Keratinocyte (primary cell): ENCODE results near the gene FOXK2. TPM values are rescaled to one million over a fixed set of nuclear protein-coding genes. Genes with fewer than 3 reads are reported as not detected.

Experiments used
- DNase-seq: peaks from one replicate; pipeline ENCODE4 v3.0.0-alpha.2; 2011; ENCODE audit warnings: low read depth, missing footprints, low spot score
- FAIRE-seq: peaks from 2 replicates; lab custom pipeline; 2011; peaks lifted over from hg19 to GRCh38; lab: Jason Lieb, UNC
- H2AFZ ChIP-seq: 2 replicates; pipeline ENCODE4 v1.6.0; 2012; ENCODE audit warnings: low read length, control low read depth, inconsistent platforms; ENCODE audit not compliant: control insufficient read depth
- H3K27ac ChIP-seq: 2 replicates; pipeline ENCODE4 v1.5.1; 2011; ENCODE audit warnings: low read length; ENCODE audit not compliant: control insufficient read depth, insufficient read depth
- H3K27me3 ChIP-seq: 3 replicates; pipeline ENCODE4 v1.6.0; 2011; ENCODE audit warnings: low read length; ENCODE audit not compliant: control insufficient read depth, insufficient read depth; ENCODE audit errors: extremely low read depth
- H3K36me3 ChIP-seq, 2 experiments: 2 replicates in 1 of 2; 3 replicates in 1 of 2; pipeline ENCODE4 v1.5.1; 2011; ENCODE audit warnings: low read length in 2 of 2, mild to moderate bottlenecking in 1 of 2; ENCODE audit not compliant: control insufficient read depth in 2 of 2, insufficient read depth in 2 of 2; ENCODE audit errors: extremely low read depth in 1 of 2
- H3K4me1 ChIP-seq: 3 replicates; pipeline ENCODE4 v1.5.1; 2011; ENCODE audit warnings: low read length; ENCODE audit not compliant: control insufficient read depth, insufficient read depth; ENCODE audit errors: extremely low read depth
- H3K4me2 ChIP-seq: 3 replicates; pipeline ENCODE4 v1.6.0; 2011; ENCODE audit warnings: low read depth, low read length; ENCODE audit not compliant: control insufficient read depth, insufficient read depth; ENCODE audit errors: extremely low read depth
- H3K4me3 ChIP-seq, 3 experiments: fragments of 200-600 bp in 1 of 3; sonication (generic) in 1 of 3; 2 replicates in 2 of 3; 3 replicates in 1 of 3; pipeline ENCODE4 v1.5.1; 2011 to 2016; ENCODE audit warnings: low read length in 3 of 3, mild to moderate bottlenecking in 3 of 3, control low read depth in 2 of 3, inconsistent platforms in 1 of 3, low read depth in 1 of 3, mixed read lengths in 1 of 3, mixed run types in 1 of 3, moderate library complexity in 1 of 3; ENCODE audit not compliant: control insufficient read depth in 2 of 3, insufficient read depth in 2 of 3; ENCODE audit errors: extremely low read depth in 1 of 3
- H3K79me2 ChIP-seq: 2 replicates; pipeline ENCODE4 v1.6.0; 2012; ENCODE audit warnings: low read length; ENCODE audit not compliant: control insufficient read depth, insufficient read depth
- H3K9ac ChIP-seq: 3 replicates; pipeline ENCODE4 v1.6.0; 2011; ENCODE audit warnings: low read length; ENCODE audit not compliant: control insufficient read depth, insufficient read depth; ENCODE audit errors: extremely low read depth
- H3K9me1 ChIP-seq: 3 replicates; pipeline ENCODE4 v1.6.0; 2011; ENCODE audit warnings: low read length; ENCODE audit not compliant: control insufficient read depth, insufficient read depth; ENCODE audit errors: extremely low read depth
- H3K9me3 ChIP-seq: 2 replicates; pipeline ENCODE4 v1.5.1; 2012; ENCODE audit warnings: low read depth, low read length; ENCODE audit not compliant: control insufficient read depth
- H4K20me1 ChIP-seq: 3 replicates; pipeline ENCODE4 v1.6.0; 2011; ENCODE audit warnings: low read length; ENCODE audit not compliant: control insufficient read depth, insufficient read depth; ENCODE audit errors: extremely low read depth
- EZH2 ChIP-seq: IDR thresholded peaks from one replicate; pipeline ENCODE4 v1.6.1; 2012; ENCODE audit warnings: inconsistent platforms, mild to moderate bottlenecking, low read length, moderate library complexity
- dilution Hi-C: fragments of 300-500 bp; cut with MboI; formaldehyde crosslinking; loops from one replicate; pipeline ENCODE4 v1.7.0; 2020; ENCODE audit warnings: low sequenced_read_pairs; ENCODE audit not compliant: extremely low pct_ligation_motif_present
- polyA plus RNA-seq, 5 experiments: library from polyadenylated mRNA; depleted of rRNA in 3 of 5; stranded (reverse) in 3 of 5; stranded (forward) in 1 of 5; unstranded in 1 of 5; fragments of >200 nt; gene quantifications; 1 replicate in 1 of 5; 2 replicates in 3 of 5; 3 replicates in 1 of 5; pipeline versions ENCODE4 v1.2.1 to v1.2.3, GENCODE V29; 2011 to 2012; ENCODE audit warnings: missing spikeins in 2 of 5, low read depth in 1 of 5, low replicate concordance in 1 of 5
- TF ChIP-seq, protein P1 (sequence below), 3 experiments: IDR thresholded peaks in 1 of 3; conservative IDR thresholded peaks in 1 of 3; optimal IDR thresholded peaks in 1 of 3; 2 replicates in 2 of 3; 3 replicates in 1 of 3; pipeline versions ENCODE3 to v1.5.1; 2011; ENCODE audit warnings: low read length in 3 of 3, mild to moderate bottlenecking in 3 of 3, moderate library complexity in 2 of 3, control low read depth in 1 of 3, inconsistent platforms in 1 of 3; ENCODE audit not compliant: insufficient read depth in 2 of 3; ENCODE audit errors: extremely low read depth in 1 of 3

The FOXK2 gene
- polyA plus RNA-seq, 1 donor (not counting 4 experiments of a cell fraction or from before 2014, with no cell fraction given) = 43.9 TPM

DNA sequence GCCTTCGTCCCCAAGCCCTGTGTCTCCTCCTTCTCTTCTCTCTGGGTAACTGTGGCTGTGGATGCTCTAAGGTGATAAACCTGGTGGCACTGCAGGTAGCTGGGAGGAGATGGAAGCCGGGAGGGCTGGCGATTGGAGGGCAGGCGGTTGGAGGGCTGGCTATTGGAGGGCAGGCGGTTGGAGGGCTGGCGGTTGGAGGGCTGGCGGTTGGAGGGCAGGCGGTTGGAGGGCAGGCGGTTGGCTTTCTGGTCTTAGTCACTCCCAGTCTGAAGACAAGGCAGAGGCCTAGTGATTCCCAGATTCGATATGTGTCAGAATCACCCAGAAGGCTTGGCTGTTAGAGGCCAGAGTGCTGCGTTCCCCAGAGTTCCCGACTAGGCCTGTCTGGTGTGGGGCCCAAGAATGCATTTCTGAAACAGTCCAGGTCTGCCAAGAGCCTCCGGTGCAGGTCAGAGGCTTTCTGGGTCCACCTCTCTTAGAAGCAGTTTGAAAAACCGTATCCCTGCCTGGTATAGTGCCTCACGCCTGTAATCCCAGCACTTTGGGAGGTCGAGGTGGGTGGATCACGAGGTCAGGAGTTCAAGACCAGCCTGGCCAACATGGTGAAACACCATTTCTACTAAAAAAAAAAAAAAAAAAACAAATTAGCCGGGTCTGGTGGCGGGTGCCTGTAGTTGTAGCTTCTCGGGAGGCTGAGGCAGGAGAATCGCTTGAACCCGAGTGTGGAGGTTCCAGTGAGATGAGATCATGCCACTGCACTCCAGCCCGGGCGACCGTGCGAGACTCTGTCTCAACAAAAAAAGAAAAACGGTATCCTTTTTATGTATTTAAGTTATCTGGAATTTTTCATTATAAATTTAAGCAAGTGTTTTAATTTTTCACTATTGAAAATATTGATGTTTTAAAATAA is 69.0 kb downstream of the FOXK2 start:
- Histone ChIP-seq H3K9me1 (peaks cover 4% of the 10 kb centered on the region), H3K79me2 (peaks cover 7% of the 10 kb centered on the region), H2AFZ (no peak overlapping the region), H3K9ac (no peak overlapping the region), H3K4me3 (no peak overlapping the region), H3K4me2 (no peak overlapping the region), H4K20me1 (peaks cover 4% of the 10 kb centered on the region), H3K36me3 (peaks cover 27 to 45% of the 10 kb centered on the region in 2 experiments), H3K27ac (no peak overlapping the region), H3K27me3 (no peaks in the 10 kb centered on the region), H3K4me1 (peaks cover 12% of the 10 kb centered on the region), H3K9me3 (no peaks in the 10 kb centered on the region)
- dilution Hi-C loops = no loop called here
- TF ChIP-seq, protein P1, sequence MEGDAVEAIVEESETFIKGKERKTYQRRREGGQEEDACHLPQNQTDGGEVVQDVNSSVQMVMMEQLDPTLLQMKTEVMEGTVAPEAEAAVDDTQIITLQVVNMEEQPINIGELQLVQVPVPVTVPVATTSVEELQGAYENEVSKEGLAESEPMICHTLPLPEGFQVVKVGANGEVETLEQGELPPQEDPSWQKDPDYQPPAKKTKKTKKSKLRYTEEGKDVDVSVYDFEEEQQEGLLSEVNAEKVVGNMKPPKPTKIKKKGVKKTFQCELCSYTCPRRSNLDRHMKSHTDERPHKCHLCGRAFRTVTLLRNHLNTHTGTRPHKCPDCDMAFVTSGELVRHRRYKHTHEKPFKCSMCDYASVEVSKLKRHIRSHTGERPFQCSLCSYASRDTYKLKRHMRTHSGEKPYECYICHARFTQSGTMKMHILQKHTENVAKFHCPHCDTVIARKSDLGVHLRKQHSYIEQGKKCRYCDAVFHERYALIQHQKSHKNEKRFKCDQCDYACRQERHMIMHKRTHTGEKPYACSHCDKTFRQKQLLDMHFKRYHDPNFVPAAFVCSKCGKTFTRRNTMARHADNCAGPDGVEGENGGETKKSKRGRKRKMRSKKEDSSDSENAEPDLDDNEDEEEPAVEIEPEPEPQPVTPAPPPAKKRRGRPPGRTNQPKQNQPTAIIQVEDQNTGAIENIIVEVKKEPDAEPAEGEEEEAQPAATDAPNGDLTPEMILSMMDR (optimal IDR thresholded peaks at IDR 0.05 in 1 of 3, IDR thresholded peaks at IDR 0.05 in 1 of 3, conservative IDR thresholded peaks at IDR 0.05 in 1 of 3; ENCODE audit: extremely low read depth in 1 of 3, insufficient read depth in 2 of 3, low read length in 3 of 3) = no peak
- TF ChIP-seq EZH2 = no peak
- DNase-seq (no peak), FAIRE-seq (no peak)

DNA sequence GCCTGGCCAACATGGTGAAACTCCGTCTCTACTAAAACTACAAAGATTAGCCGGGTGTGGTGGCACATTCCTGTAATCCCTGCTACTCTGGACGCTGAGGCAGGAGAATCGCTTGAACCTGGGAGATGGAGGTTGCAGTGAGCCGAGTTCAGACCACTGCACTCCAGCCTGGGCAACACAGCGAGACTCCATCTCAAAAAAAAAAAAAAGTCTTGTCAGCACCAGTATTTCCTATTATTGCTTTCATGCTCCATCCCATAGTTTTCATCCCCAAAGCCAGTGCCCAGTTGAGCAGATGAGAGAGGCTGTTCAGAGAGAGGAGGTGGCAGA is 70.3 kb downstream of the FOXK2 start:
- H3K4me1 ChIP-seq = peaks cover 16% of the 10 kb centered on the region
- TF ChIP-seq, protein P1 (optimal IDR thresholded peaks at IDR 0.05 in 1 of 3, IDR thresholded peaks at IDR 0.05 in 1 of 3, conservative IDR thresholded peaks at IDR 0.05 in 1 of 3; ENCODE audit: extremely low read depth in 1 of 3, insufficient read depth in 2 of 3, low read length in 3 of 3) = no peak
- no peak for TF ChIP-seq EZH2
- FAIRE-seq (no peak), DNase-seq (no peak)
- no peak overlapping the region for H2AFZ ChIP-seq
- peaks cover 7% of the 10 kb centered on the region for H3K79me2 ChIP-seq
- no peak overlapping the region for H3K9ac ChIP-seq
- no peak overlapping the region for H3K4me3 ChIP-seq
- H3K9me1 ChIP-seq = peaks cover 4% of the 10 kb centered on the region
- no peak overlapping the region for H3K27ac ChIP-seq
- H4K20me1 ChIP-seq = peaks cover 4% of the 10 kb centered on the region
- H3K27me3 ChIP-seq = no peaks in the 10 kb centered on the region
- no peaks in the 10 kb centered on the region for H3K9me3 ChIP-seq
- dilution Hi-C loops = no loop called here
- H3K4me2 ChIP-seq = no peak overlapping the region
- peaks cover 23 to 39% of the 10 kb centered on the region in 2 experiments for H3K36me3 ChIP-seq
